GM12872 (cell line): Measurements from ENCODE around the gene TTF1.

Source experiments
- CTCF ChIP-seq: IDR thresholded peaks from 3 replicates; pipeline ENCODE4 v1.5.1; 2011; ENCODE audit warnings: low read depth, mild to moderate bottlenecking, low read length, moderate library complexity; ENCODE audit not compliant: insufficient read depth

TTF1 gene

GRCh38 chr9:132406554-132407122, at the start of gene TTF1:
TTF1 (minus strand) TSS chr9:132406840; CDS start chr9:132402821, 4,019 bp downstream.
- no peak for TF ChIP-seq CTCF

- no peak for TF ChIP-seq CTCF
Observed at GRCh38 chr9:132456241-132456640, 49.6 kb upstream of the TTF1 start.

- TF ChIP-seq CTCF = no peak
Observed at GRCh38 chr9:132451276-132451675, 44.6 kb upstream of the TTF1 start.

- TF ChIP-seq CTCF = no peak
Observed at GRCh38 chr9:132447902-132448301, 41.3 kb upstream of the TTF1 start.

GRCh38 chr9:132447346-132447745, 40.7 kb upstream of the TTF1 start:
- TF ChIP-seq CTCF = no peak

GRCh38 chr9:132446887-132447286, 40.2 kb upstream of the TTF1 start:
- no peak for TF ChIP-seq CTCF

- no peak for TF ChIP-seq CTCF
Observed at GRCh38 chr9:132443951-132444607, 37.4 kb upstream of the TTF1 start.
